ENCODE measurements around the gene CTSV. TPM values are rescaled to one million over a fixed set of nuclear protein-coding genes. Genes with fewer than 3 reads are reported as not detected.
A peak's percentile ranks its signal among the peaks of the same experiment; 100 is the strongest.
"Not testable (repeated sequence)": the region's sequence is repeated elsewhere in the genome, so short reads cannot be mapped to it uniquely, and the experiment has no call there.

Gene CTSV
- total RNA-seq, 1 donor from 2014 or later: 0.85 TPM

- H3K9me3 Mint-ChIP-seq (ENCODE audit: low read depth): no peaks in the 10 kb centered on the region
- DNase-seq (ENCODE audit: low spot score): no peak
- H3K4me3 Mint-ChIP-seq (ENCODE audit: unreplicated experiment): no peak overlapping the region
- no peaks in the 10 kb centered on the region for H3K4me1 Mint-ChIP-seq (ENCODE audit: low read depth)
- H3K36me3 Mint-ChIP-seq (ENCODE audit: low read depth): no peaks in the 10 kb centered on the region
- H3K27me3 Mint-ChIP-seq (ENCODE audit: low read depth): peaks cover 54% of the 10 kb centered on the region
- H3K27ac Mint-ChIP-seq (ENCODE audit: unreplicated experiment): no peak overlapping the region
- no peak for TF ChIP-seq CTCF (IDR thresholded peaks at IDR 0.05)
Measured at GRCh38 chr9:97052735-97053134, 13.8 kb upstream of the CTSV start.

DNA sequence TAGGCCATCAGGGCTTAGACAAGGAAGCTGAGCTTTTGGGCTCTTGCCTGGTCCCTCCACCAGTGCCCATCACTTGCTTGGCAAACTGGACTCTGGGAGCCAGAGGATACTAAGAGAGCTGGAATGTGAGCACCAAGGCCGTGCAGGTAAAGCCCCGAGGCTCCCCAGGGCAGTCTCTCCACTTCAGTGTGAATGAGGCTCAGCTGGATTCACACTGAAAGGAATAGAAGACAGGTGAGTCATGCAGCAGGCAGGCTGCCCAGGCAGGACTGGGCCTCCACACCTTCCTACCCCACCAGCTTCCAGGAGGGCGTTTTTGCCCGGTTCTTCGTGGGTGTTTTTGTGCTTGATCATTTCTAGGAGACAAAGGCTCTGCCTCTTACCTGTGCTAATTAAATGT is 7.3 kb upstream of the CTSV start:
- DNase-seq (ENCODE audit: low spot score): no peak
- no peak for TF ChIP-seq CTCF (IDR thresholded peaks at IDR 0.05)
- H3K27me3 Mint-ChIP-seq (ENCODE audit: low read depth): peaks cover 56% of the 10 kb centered on the region
- H3K4me3 Mint-ChIP-seq (ENCODE audit: unreplicated experiment): no peak overlapping the region
- H3K4me1 Mint-ChIP-seq (ENCODE audit: low read depth): no peaks in the 10 kb centered on the region
- H3K27ac Mint-ChIP-seq (ENCODE audit: unreplicated experiment): no peak overlapping the region
- no peaks in the 10 kb centered on the region for H3K36me3 Mint-ChIP-seq (ENCODE audit: low read depth)
- peaks cover 9% of the 10 kb centered on the region for H3K9me3 Mint-ChIP-seq (ENCODE audit: low read depth)

GRCh38 chr9:97045300-97045699 is 6.4 kb upstream of the CTSV start:
- Mint-ChIP-seq H3K27me3 (ENCODE audit: low read depth) (peaks cover 50% of the 10 kb centered on the region), H3K36me3 (ENCODE audit: low read depth) (no peaks in the 10 kb centered on the region), H3K4me3 (ENCODE audit: unreplicated experiment) (no peak overlapping the region), H3K9me3 (ENCODE audit: low read depth) (peaks cover 9% of the 10 kb centered on the region), H3K4me1 (ENCODE audit: low read depth) (no peaks in the 10 kb centered on the region), H3K27ac (ENCODE audit: unreplicated experiment) (no peak overlapping the region)
- TF ChIP-seq CTCF (IDR thresholded peaks at IDR 0.05): no peak
- DNase-seq (ENCODE audit: low spot score): no peak

- no peak for TF ChIP-seq CTCF (IDR thresholded peaks at IDR 0.05)
- Mint-ChIP-seq H3K4me3 (ENCODE audit: unreplicated experiment) (no peak overlapping the region), H3K27me3 (ENCODE audit: low read depth) (peaks cover 37% of the 10 kb centered on the region), H3K36me3 (ENCODE audit: low read depth) (no peaks in the 10 kb centered on the region), H3K27ac (ENCODE audit: unreplicated experiment) (no peak overlapping the region), H3K9me3 (ENCODE audit: low read depth) (peaks cover 9% of the 10 kb centered on the region), H3K4me1 (ENCODE audit: low read depth) (peaks cover 6% of the 10 kb centered on the region)
- no peak for DNase-seq (ENCODE audit: low spot score)
Measured at GRCh38 chr9:97041898-97042297, 3.0 kb upstream of the CTSV start.

- peaks cover 25% of the 10 kb centered on the region for H3K27me3 Mint-ChIP-seq (ENCODE audit: low read depth)
- H3K4me3 Mint-ChIP-seq (ENCODE audit: unreplicated experiment): peak overlapping the region; percentile 88
- no peak for DNase-seq (ENCODE audit: low spot score)
- peaks cover 9% of the 10 kb centered on the region for H3K9me3 Mint-ChIP-seq (ENCODE audit: low read depth)
- no peaks in the 10 kb centered on the region for H3K36me3 Mint-ChIP-seq (ENCODE audit: low read depth)
- TF ChIP-seq CTCF (IDR thresholded peaks at IDR 0.05): no peak
- H3K27ac Mint-ChIP-seq (ENCODE audit: unreplicated experiment): peak overlapping the region; percentile 82
- peaks cover 6% of the 10 kb centered on the region for H3K4me1 Mint-ChIP-seq (ENCODE audit: low read depth)
Measured at GRCh38 chr9:97039514-97039860, 545 bp upstream of the CTSV start.

DNA sequence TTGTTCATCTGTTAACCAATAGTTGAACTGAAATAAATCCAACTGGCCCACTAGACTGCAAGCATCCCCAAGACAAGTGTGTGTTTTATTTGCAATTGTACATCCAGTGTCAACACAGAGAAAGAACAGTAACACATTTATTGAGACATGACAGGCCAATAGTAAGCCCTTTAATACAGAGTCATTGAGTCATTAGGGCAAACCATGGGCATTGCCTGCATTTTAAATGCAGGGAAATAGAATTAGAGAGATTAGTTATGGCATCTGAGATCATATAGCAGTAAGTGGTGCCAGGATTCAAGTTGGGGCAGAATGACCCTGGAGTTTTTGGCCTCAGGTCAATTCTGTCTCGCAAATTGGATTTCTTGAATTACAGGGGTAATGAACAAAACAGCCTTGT is 15.4 kb downstream of the CTSV start:
- DNase-seq (ENCODE audit: low spot score); H3K27me3 Mint-ChIP-seq (ENCODE audit: low read depth); H3K27ac Mint-ChIP-seq (ENCODE audit: unreplicated experiment); H3K36me3 Mint-ChIP-seq (ENCODE audit: low read depth); H3K4me1 Mint-ChIP-seq (ENCODE audit: low read depth); H3K4me3 Mint-ChIP-seq (ENCODE audit: unreplicated experiment); H3K9me3 Mint-ChIP-seq (ENCODE audit: low read depth): not testable (repeated sequence)

GRCh38 chr9:97013151-97014132 is 25.5 kb downstream of the CTSV start:
- peak overlapping the region; percentile 94 for H3K27ac Mint-ChIP-seq (ENCODE audit: unreplicated experiment)
- H3K4me3 Mint-ChIP-seq (ENCODE audit: unreplicated experiment): peak overlapping the region; percentile 82
- not testable (repeated sequence) for H3K9me3 Mint-ChIP-seq (ENCODE audit: low read depth); H3K4me1 Mint-ChIP-seq (ENCODE audit: low read depth); H3K36me3 Mint-ChIP-seq (ENCODE audit: low read depth); H3K27me3 Mint-ChIP-seq (ENCODE audit: low read depth); DNase-seq (ENCODE audit: low spot score)

- not testable (repeated sequence) for H3K4me1 Mint-ChIP-seq (ENCODE audit: low read depth); DNase-seq (ENCODE audit: low spot score); H3K27me3 Mint-ChIP-seq (ENCODE audit: low read depth); H3K36me3 Mint-ChIP-seq (ENCODE audit: low read depth); H3K9me3 Mint-ChIP-seq (ENCODE audit: low read depth)
- Mint-ChIP-seq H3K4me3 (ENCODE audit: unreplicated experiment) (peak overlapping the region; percentile 82), H3K27ac (ENCODE audit: unreplicated experiment) (peak overlapping the region; percentile 92)
Measured at GRCh38 chr9:97012617-97013016, 26.3 kb downstream of the CTSV start.

Measured in chondrocyte (in vitro differentiated cells).